Sigmoid colon (tissue), 7 donors: ENCODE data around the gene UTP25. TPM values are rescaled to one million over a fixed set of nuclear protein-coding genes. Genes with fewer than 3 reads are reported as not detected.

ENCODE experiments used
- DNase-seq: peaks from one replicate; pipeline ENCODE4 v3.0.0-alpha.2; 2019
- H3K27ac ChIP-seq, 4 donors: fragments of 200-600 bp; sonication (generic); one replicate each; pipeline ENCODE4 v1.5.1; 2016 to 2019; ENCODE audit warnings: mild to moderate bottlenecking in 1 of 4
- H3K27me3 ChIP-seq, 3 donors: fragments of 200-600 bp; sonication (generic); one replicate each; pipeline ENCODE4 v1.5.1; 2019; ENCODE audit warnings: mild to moderate bottlenecking in 1 of 3
- H3K36me3 ChIP-seq, 4 donors: fragments of 200-600 bp; sonication (generic); one replicate each; pipeline ENCODE4 v1.5.1; 2016 to 2019
- H3K4me1 ChIP-seq, 4 donors: fragments of 200-600 bp; sonication (generic); one replicate each; pipeline ENCODE4 v1.5.1; 2017 to 2019
- H3K4me3 ChIP-seq, 4 donors: fragments of 200-600 bp; sonication (generic); one replicate each; pipeline ENCODE4 v1.5.1; 2017 to 2019; ENCODE audit warnings: mild to moderate bottlenecking in 2 of 4, moderate library complexity in 1 of 4
- H3K9me3 ChIP-seq, 4 donors: fragments of 200-600 bp in 3 of 4; sonication (generic) in 3 of 4; one replicate each; pipeline versions ENCODE4 v1.5.1 to v1.6.1; 2013 to 2019
- EP300 ChIP-seq, 4 donors: sonication (generic); formaldehyde crosslinking; IDR thresholded peaks; one replicate each; pipeline ENCODE4 v1.6.1; 2017; ENCODE audit warnings: antibody characterized with exemption in 4 of 4
- POLR2A ChIP-seq, 2 donors: fragments of 450-650 bp; IDR thresholded peaks; one replicate each; pipeline ENCODE4 v1.6.1; 2016; ENCODE audit warnings: antibody characterized with exemption in 2 of 2, mild to moderate bottlenecking in 2 of 2, moderate library complexity in 2 of 2
- POLR2AphosphoS5 ChIP-seq, 4 donors: sonication (generic); formaldehyde crosslinking; IDR thresholded peaks; one replicate each; pipeline ENCODE4 v1.6.1; 2017; ENCODE audit warnings: antibody characterized with exemption in 4 of 4
- WGBS, 2 donors: extraction: QIAGEN DNeasy Blood & Tissue Kit; methylation state at CpG; one replicate each; pipeline ENCODE4 v1.1.7; 2013; 5-methylcytosine and 5-hydroxymethylcytosine counted together
- intact Hi-C: fragments of 100-400 bp; cut with DNase I; formaldehyde crosslinking; loops from one replicate; pipeline ENCODE4 v1.15.1; 2023
- polyA plus RNA-seq, 3 donors: library from polyadenylated mRNA; stranded (reverse); fragments of 200-250 nt; gene quantifications; one replicate each; pipeline ENCODE4 v1.2.3, GENCODE V29; 2013
- total RNA-seq, 4 donors: library from RNA; depleted of rRNA; stranded (reverse); fragments of >200 nt; gene quantifications; one replicate each; pipeline ENCODE4 v1.1.0, GENCODE V29; 2016
- TF ChIP-seq, protein P1 (sequence below), 4 experiments: fragments of 450-650 bp in 3 of 4; fragments of 200-600 bp in 1 of 4; IDR thresholded peaks; one replicate each; pipeline ENCODE4 v1.5.1; 2016 to 2019; ENCODE audit warnings: antibody characterized with exemption in 4 of 4, mild to moderate bottlenecking in 3 of 4, moderate library complexity in 2 of 4
- donor health status: healthy with polysubstance abuse.
- donor health status: Bipolar disorder and iron deficiency.
- donor health status: healthy.

UTP25 gene
- 1 to 10 TPM; 5.7 to 8.6 (median 6.9) TPM for total RNA-seq
- polyA plus RNA-seq, result 1 to 10 TPM; 1.2 to 3.7 (median 1.6) TPM

DNA sequence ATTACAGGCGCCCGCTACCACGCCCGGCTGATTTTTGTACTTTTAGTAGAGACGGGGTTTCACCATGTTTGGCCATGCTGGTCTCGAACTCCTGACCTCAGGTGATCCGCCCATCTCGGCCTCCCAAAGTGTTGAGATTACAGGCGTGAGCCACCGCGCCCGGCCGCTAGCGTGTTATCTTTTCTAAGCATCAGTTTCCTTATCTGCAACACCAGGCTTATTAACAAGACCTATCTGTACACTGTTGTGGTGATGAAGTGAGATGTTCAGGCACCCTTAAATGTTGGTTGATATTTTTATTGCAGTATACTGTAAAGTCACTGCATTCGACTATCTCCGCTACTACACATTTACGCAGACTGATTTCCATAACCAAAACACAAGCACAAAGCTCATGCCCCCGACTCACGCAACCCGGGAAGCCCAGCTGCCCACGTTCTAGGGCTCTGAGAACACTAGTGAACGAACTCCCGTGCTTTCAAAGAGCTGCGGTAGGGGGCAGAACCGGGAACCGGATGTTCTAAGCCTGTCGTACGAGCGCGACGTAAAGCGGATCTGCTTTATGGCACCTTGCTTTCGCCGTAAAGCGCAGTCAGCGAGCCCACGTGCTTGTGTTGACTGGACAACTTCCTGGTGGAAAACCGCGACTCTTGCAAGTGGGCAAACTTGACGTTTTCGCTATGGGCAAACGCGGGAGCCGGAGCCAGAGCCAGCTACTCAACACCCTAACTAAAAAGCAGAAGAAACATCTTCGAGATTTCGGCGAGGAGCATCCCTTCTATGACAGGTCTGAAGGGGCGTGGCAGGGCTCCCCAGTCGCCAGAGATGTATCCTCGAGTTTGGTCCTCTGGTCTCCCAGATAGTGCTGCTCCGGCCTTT lies at the start of gene UTP25:
Gene UTP25, plus strand, starts transcription at position 589 of the 879 bp plus-strand sequence. Its CDS starts 92 bp downstream, at position 681.
- no peaks in the 10 kb centered on the region for H3K27me3 ChIP-seq
- 8 to 16% methylated on average over 51 of the region's 51 CpGs for WGBS, 2 donors
- peaks cover 0 to 13% (median 9%) of the 10 kb centered on the region in 4 donors for H3K4me1 ChIP-seq
- TF ChIP-seq POLR2AphosphoS5 (IDR thresholded peaks at IDR 0.05) (peak in 3 of 4 donors; percentile 52 to 94 (median 61)), EP300 (IDR thresholded peaks at IDR 0.05) (peak in 1 of 4 donors; percentile 49), POLR2A (IDR thresholded peaks at IDR 0.05) (no peak)
- TF ChIP-seq, protein P1, sequence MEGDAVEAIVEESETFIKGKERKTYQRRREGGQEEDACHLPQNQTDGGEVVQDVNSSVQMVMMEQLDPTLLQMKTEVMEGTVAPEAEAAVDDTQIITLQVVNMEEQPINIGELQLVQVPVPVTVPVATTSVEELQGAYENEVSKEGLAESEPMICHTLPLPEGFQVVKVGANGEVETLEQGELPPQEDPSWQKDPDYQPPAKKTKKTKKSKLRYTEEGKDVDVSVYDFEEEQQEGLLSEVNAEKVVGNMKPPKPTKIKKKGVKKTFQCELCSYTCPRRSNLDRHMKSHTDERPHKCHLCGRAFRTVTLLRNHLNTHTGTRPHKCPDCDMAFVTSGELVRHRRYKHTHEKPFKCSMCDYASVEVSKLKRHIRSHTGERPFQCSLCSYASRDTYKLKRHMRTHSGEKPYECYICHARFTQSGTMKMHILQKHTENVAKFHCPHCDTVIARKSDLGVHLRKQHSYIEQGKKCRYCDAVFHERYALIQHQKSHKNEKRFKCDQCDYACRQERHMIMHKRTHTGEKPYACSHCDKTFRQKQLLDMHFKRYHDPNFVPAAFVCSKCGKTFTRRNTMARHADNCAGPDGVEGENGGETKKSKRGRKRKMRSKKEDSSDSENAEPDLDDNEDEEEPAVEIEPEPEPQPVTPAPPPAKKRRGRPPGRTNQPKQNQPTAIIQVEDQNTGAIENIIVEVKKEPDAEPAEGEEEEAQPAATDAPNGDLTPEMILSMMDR (IDR thresholded peaks at IDR 0.05), result peak; percentile 41 to 70 (median 56)
- intact Hi-C loops, result loop anchor here (1.0 to 10.0 kb wide), 2 partner anchors 42 to 63 kb away; no protein-coding TSS in a partner anchor
- H3K36me3 ChIP-seq, result peaks cover 0 to 21% (median 7%) of the 10 kb centered on the region in 4 donors
- peak within 1 kb of the TSS; percentile 70 to 80 (median 74) for H3K27ac ChIP-seq
- DNase-seq, result peak; percentile 95
- H3K9me3 ChIP-seq, result no peaks in the 10 kb centered on the region
- peak within 1 kb of the TSS; percentile 67 to 80 (median 74) for H3K4me3 ChIP-seq

DNA sequence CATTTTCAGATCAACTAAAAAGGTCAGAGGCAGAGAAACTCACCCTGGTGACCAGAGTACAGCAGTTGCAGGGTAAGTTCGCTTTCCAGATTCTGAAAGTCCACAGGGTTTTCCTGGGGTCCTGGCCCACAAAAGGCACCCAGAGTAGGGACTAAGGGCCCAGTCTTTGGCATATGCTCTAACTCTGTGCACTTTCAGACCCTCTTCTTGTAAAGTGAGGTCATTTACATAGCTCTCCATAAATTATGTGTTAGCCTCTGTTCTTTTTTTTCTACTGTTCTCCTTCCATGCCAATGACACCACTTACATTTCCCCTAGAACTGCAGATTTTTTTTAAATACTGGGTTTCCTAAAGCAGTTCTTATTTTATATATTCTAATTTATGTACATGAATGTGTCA lies 49.7 kb upstream of the UTP25 start:
- no peak for TF ChIP-seq EP300 (IDR thresholded peaks at IDR 0.05)
- no peak for TF ChIP-seq POLR2A (IDR thresholded peaks at IDR 0.05)
- TF ChIP-seq, protein P1 (IDR thresholded peaks at IDR 0.05), result no peak
- no peak for TF ChIP-seq POLR2AphosphoS5 (IDR thresholded peaks at IDR 0.05)
- WGBS, 2 donors, result 98% methylated on average over 1 of the region's 1 CpG
- intact Hi-C loops, result no loop called here
- Histone ChIP-seq H3K4me3 (no peak overlapping the region), H3K4me1 (peaks cover 0 to 1% (median under 1%) of the 10 kb centered on the region in 4 donors), H3K36me3 (no peaks in the 10 kb centered on the region), H3K9me3 (no peaks in the 10 kb centered on the region), H3K27ac (no peak overlapping the region), H3K27me3 (no peaks in the 10 kb centered on the region)
- DNase-seq, result no peak

DNA sequence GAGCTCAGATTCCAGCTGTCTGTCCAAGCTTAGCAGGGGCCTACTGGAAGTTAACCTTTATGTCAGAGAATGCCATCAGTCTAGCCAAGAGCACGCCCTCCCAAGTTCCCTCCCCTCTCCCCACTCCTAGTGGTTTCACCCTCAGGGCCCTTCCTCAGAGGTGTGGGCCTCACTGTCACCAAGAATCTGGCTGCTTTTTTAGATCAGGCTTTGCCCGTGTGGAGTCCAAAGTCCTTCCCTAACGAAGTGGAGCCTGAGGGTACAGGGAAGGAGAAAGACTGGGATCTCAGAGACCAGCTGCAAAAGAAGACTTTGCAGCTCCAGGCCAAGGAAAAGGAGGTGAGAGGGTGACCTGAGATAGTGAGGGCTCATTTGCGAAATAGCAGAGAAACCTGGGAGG lies 47.5 kb upstream of the UTP25 start:
- Histone ChIP-seq H3K36me3 (no peaks in the 10 kb centered on the region), H3K27me3 (no peaks in the 10 kb centered on the region), H3K4me1 (peaks cover 0 to 11% (median 9%) of the 10 kb centered on the region in 4 donors), H3K9me3 (no peaks in the 10 kb centered on the region), H3K4me3 (no peak overlapping the region), H3K27ac (no peak overlapping the region)
- intact Hi-C loops, result no loop called here
- WGBS, 2 donors, result 28 to 75% methylated on average over 4 of the region's 4 CpGs
- no peak for DNase-seq
- TF ChIP-seq POLR2A (IDR thresholded peaks at IDR 0.05), result no peak
- TF ChIP-seq, protein P1 (IDR thresholded peaks at IDR 0.05), result no peak
- TF ChIP-seq POLR2AphosphoS5 (IDR thresholded peaks at IDR 0.05), result no peak
- TF ChIP-seq EP300 (IDR thresholded peaks at IDR 0.05), result no peak

DNA sequence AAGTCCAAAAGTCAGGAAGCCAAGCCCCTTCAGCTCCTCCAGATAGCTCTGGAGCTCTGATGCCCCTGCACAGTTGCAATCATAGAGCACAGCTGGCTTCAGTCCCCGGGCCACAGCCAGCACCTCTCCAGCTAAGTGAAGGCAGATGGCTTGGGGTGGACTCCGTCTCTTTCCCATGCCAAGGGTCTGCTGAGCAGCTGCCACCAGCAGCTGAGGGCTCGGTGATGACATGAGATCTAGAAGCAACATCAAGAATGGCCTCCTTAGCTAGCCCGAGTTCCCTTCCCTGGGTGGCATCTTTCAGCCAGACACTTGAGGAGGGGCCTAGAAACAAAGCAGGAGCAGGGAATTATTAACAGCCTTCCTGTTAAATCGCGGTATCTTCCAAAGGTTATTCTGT lies 44.4 kb upstream of the UTP25 start:
- Histone ChIP-seq H3K27ac (no peak overlapping the region), H3K27me3 (no peaks in the 10 kb centered on the region), H3K36me3 (no peaks in the 10 kb centered on the region), H3K4me1 (peaks cover 0 to 27% (median 26%) of the 10 kb centered on the region in 4 donors), H3K4me3 (peak overlapping the region in 2 of 4 donors; percentile 62 to 63), H3K9me3 (no peaks in the 10 kb centered on the region)
- no peak for DNase-seq
- intact Hi-C loops, result no loop called here
- TF ChIP-seq EP300 (IDR thresholded peaks at IDR 0.05) (no peak), POLR2AphosphoS5 (IDR thresholded peaks at IDR 0.05) (no peak), POLR2A (IDR thresholded peaks at IDR 0.05) (no peak)
- TF ChIP-seq, protein P1 (IDR thresholded peaks at IDR 0.05), result no peak
- WGBS, 2 donors, result 50 to 67% methylated on average over 6 of the region's 6 CpGs
